HCT116 (cell line): ENCODE measurements around the gene VPS41. TPM values are rescaled to one million over a fixed set of nuclear protein-coding genes. Genes with fewer than 3 reads are reported as not detected.

Source experiments
- ATAC-seq: fragments of 200-7000 bp; cut with Tn5 transposase; 2 replicates; pipeline ENCODE4 v1.9.1; 2020; ENCODE audit warnings: mild to moderate bottlenecking, moderate library complexity
- BruUV-seq: library from RNA; stranded (reverse); fragments of 400-500 nt; replicated peaks from 2 replicates; lab custom pipeline; 2021; lab: Mats Ljungman, UMichigan
- CTCF ChIA-PET: fragments of 300-600 bp; sonication (Branson Sonifier 250); formaldehyde crosslinking; loops from one replicate; lab custom pipeline; 2021; ENCODE audit warnings: antibody characterized with exemption; lab: Charles Lee
- POLR2A ChIA-PET: fragments of 300-600, 350-600 bp; sonication (Branson Sonifier 250); formaldehyde crosslinking; loops from one replicate; lab custom pipeline; 2021; ENCODE audit warnings: antibody characterized with exemption; lab: Charles Lee
- RAD21 ChIA-PET, 2 experiments: fragments of 300-600 bp; sonication (Branson Sonifier 250); formaldehyde crosslinking; loops; one replicate each; lab custom pipeline; 2023; ENCODE audit warnings: low total read pairs in 2 of 2; ENCODE audit not compliant: uncharacterized antibody in 2 of 2, unreplicated experiment in 2 of 2, low non-redundant PET in 1 of 2; lab: Charles Lee
- DNase-seq: peaks from one replicate; pipeline ENCODE4 v3.0.0-alpha.2; 2010; ENCODE audit warnings: low read depth, low spot score
- H2AFZ ChIP-seq: fragments of 200-600 bp; shearing (Covaris generic), sonication (generic); 2 replicates; pipeline ENCODE4 v1.6.1; 2017; ENCODE audit warnings: low read depth, mixed run types, mixed read lengths, antibody characterized with exemption, low read length; ENCODE audit not compliant: poor library complexity, severe bottlenecking
- H3K27ac ChIP-seq: 2 replicates; pipeline ENCODE4 v1.5.1; 2012; ENCODE audit warnings: low read depth, low read length
- H3K27me3 ChIP-seq: fragments of 200-600 bp; sonication (generic); 2 replicates; pipeline ENCODE4 v1.6.1; 2016; ENCODE audit warnings: mixed run types, low read length, mixed read lengths; ENCODE audit not compliant: insufficient read depth
- H3K36me3 ChIP-seq, 2 experiments: fragments of 200-500 bp in 1 of 2; fragments of 200-600 bp in 1 of 2; sonication (Bioruptor generic) in 1 of 2; sonication (generic) in 1 of 2; 2 replicates each; pipeline versions ENCODE4 v1.5.1 to v1.6.1; 2014 to 2016; ENCODE audit warnings: low read length in 2 of 2, inconsistent platforms in 1 of 2, mixed read lengths in 1 of 2, mixed run types in 1 of 2; ENCODE audit not compliant: insufficient read depth in 2 of 2, control insufficient read depth in 1 of 2
- H3K4me1 ChIP-seq, 2 experiments: fragments of 200-600 bp in 1 of 2; sonication (generic) in 1 of 2; 2 replicates each; pipeline versions ENCODE4 v1.5.1 to v1.6.1; 2012 to 2017; ENCODE audit warnings: low read length in 2 of 2, inconsistent platforms in 1 of 2, mild to moderate bottlenecking in 1 of 2, mixed read lengths in 1 of 2, mixed run types in 1 of 2, moderate library complexity in 1 of 2; ENCODE audit not compliant: insufficient read depth in 2 of 2, control insufficient read depth in 1 of 2
- H3K4me2 ChIP-seq: fragments of 200-600 bp; sonication (generic); 2 replicates; pipeline ENCODE4 v1.6.1; 2017; ENCODE audit warnings: mixed run types, low read length, mixed read lengths
- H3K4me3 ChIP-seq, 2 experiments: fragments of 200-600 bp in 1 of 2; sonication (generic) in 1 of 2; replicated peaks in 1 of 2; 2 replicates each; pipeline ENCODE4 v1.5.1; 2011 to 2016; ENCODE audit warnings: low read length in 2 of 2, control low read depth in 1 of 2, low read depth in 1 of 2, mild to moderate bottlenecking in 1 of 2, mixed read lengths in 1 of 2, mixed run types in 1 of 2
- H3K79me2 ChIP-seq: fragments of 200-600 bp; sonication (generic); 2 replicates; pipeline ENCODE4 v1.6.1; 2017; ENCODE audit warnings: mild to moderate bottlenecking, mixed run types, low read length, moderate library complexity, mixed read lengths; ENCODE audit not compliant: insufficient read depth
- H3K9ac ChIP-seq: fragments of 200-600 bp; sonication (generic); 2 replicates; pipeline ENCODE4 v1.6.1; 2016; ENCODE audit warnings: low read length, mixed read lengths
- H3K9me2 ChIP-seq: fragments of 200-600 bp; sonication (generic), shearing (Covaris generic); 2 replicates; pipeline ENCODE4 v1.6.1; 2017; ENCODE audit warnings: mixed run types, mild to moderate bottlenecking, moderate library complexity; ENCODE audit not compliant: insufficient read depth
- H3K9me3 ChIP-seq, 2 experiments: fragments of 200-500 bp in 1 of 2; fragments of 200-600 bp in 1 of 2; sonication (Bioruptor generic) in 1 of 2; sonication (generic) in 1 of 2; 2 replicates each; pipeline ENCODE4 v1.6.1; 2014 to 2017; ENCODE audit warnings: low read length in 2 of 2, mixed read lengths in 2 of 2, inconsistent platforms in 1 of 2, low read depth in 1 of 2, mild to moderate bottlenecking in 1 of 2, mixed run types in 1 of 2, moderate library complexity in 1 of 2; ENCODE audit not compliant: control insufficient read depth in 1 of 2, insufficient read depth in 1 of 2
- H4K20me1 ChIP-seq: fragments of 200-600 bp; sonication (generic), shearing (Covaris generic); 2 replicates; pipeline ENCODE4 v1.6.1; 2017; ENCODE audit warnings: mixed run types, mild to moderate bottlenecking, moderate library complexity; ENCODE audit not compliant: insufficient read depth
- CBX3 ChIP-seq: IDR thresholded peaks from 2 replicates; pipeline ENCODE4 v1.6.1; 2012; ENCODE audit warnings: low read depth
- CEBPB ChIP-seq: IDR thresholded peaks from 2 replicates; pipeline ENCODE4 v1.6.1; 2012; ENCODE audit warnings: low read depth
- EGR1 ChIP-seq: IDR thresholded peaks from 2 replicates; pipeline ENCODE4 v1.6.1; 2012; ENCODE audit warnings: low read depth
- ELF1 ChIP-seq: IDR thresholded peaks from 2 replicates; pipeline ENCODE4 v1.6.1; 2012; ENCODE audit warnings: low read depth, borderline replicate concordance
- JUND ChIP-seq: IDR thresholded peaks from 2 replicates; pipeline ENCODE4 v1.6.1; 2012
- POLR2A ChIP-seq: IDR thresholded peaks from 2 replicates; pipeline ENCODE4 v1.7.0; 2011; ENCODE audit warnings: borderline replicate concordance; ENCODE audit not compliant: insufficient read depth, insufficient read length; ENCODE audit errors: extremely low read depth
- POLR2AphosphoS5 ChIP-seq: IDR thresholded peaks from 2 replicates; pipeline ENCODE4 v1.6.1; 2011; ENCODE audit warnings: mild to moderate bottlenecking, low read depth, low read length, moderate library complexity
- RAD21 ChIP-seq: IDR thresholded peaks from 2 replicates; pipeline ENCODE4 v1.6.1; 2012; ENCODE audit warnings: low read depth, mild to moderate bottlenecking
- REST ChIP-seq: IDR thresholded peaks from 2 replicates; pipeline ENCODE4 v1.6.1; 2012; ENCODE audit warnings: low read depth
- SIN3A ChIP-seq: IDR thresholded peaks from 2 replicates; pipeline ENCODE4 v1.6.1; 2012; ENCODE audit warnings: low read depth
- SP1 ChIP-seq: IDR thresholded peaks from 2 replicates; pipeline ENCODE4 v1.6.1; 2012; ENCODE audit warnings: low read depth
- TCF7L2 ChIP-seq: IDR thresholded peaks from 2 replicates; pipeline ENCODE4 v1.7.0; 2011; ENCODE audit warnings: borderline replicate concordance, inconsistent platforms; ENCODE audit not compliant: insufficient read depth, insufficient read length; ENCODE audit errors: extremely low read depth
- YY1 ChIP-seq: IDR thresholded peaks from 2 replicates; pipeline ENCODE4 v1.6.1; 2011; ENCODE audit warnings: low read length, low read depth, moderate library complexity, mild to moderate bottlenecking; ENCODE audit not compliant: insufficient replicate concordance; ENCODE audit errors: extremely low read depth
- ZFX ChIP-seq: fragments of 450-650 bp; IDR thresholded peaks from 2 replicates; pipeline ENCODE4 v1.6.1; 2017
- intact Hi-C: fragments of 100-400 bp; cut with micrococcal nuclease; formaldehyde crosslinking; loops from 2 replicates; pipeline ENCODE4 v1.10.0; 2022
- total RNA-seq: library from RNA; stranded (reverse); gene quantifications from one replicate; pipeline ENCODE4 v1.2.1, GENCODE V29; 2021; ENCODE audit not compliant: unreplicated experiment
- TF ChIP-seq, protein P1 (sequence below), 3 experiments: fragments of 200-600 bp in 1 of 3; sonication (generic) in 1 of 3; IDR thresholded peaks in 2 of 3; conservative IDR thresholded peaks in 1 of 3; 2 replicates each; pipeline ENCODE4 v1.5.1; 2012 to 2017; ENCODE audit warnings: low read depth in 2 of 3, low read length in 2 of 3, antibody characterized with exemption in 1 of 3, borderline replicate concordance in 1 of 3, control low read depth in 1 of 3, mild to moderate bottlenecking in 1 of 3, mixed read lengths in 1 of 3, mixed run types in 1 of 3, moderate library complexity in 1 of 3; ENCODE audit not compliant: insufficient read depth in 1 of 3
- TF ChIP-seq, protein P2 (sequence below): IDR thresholded peaks from 2 replicates; pipeline ENCODE4 v1.6.1; 2011; ENCODE audit warnings: mild to moderate bottlenecking, low read length, moderate library complexity; ENCODE audit not compliant: insufficient replicate concordance; ENCODE audit errors: extremely low read depth

VPS41 gene
- total RNA-seq, 1 experiment from 2014 or later, result 72.2 TPM

DNA sequence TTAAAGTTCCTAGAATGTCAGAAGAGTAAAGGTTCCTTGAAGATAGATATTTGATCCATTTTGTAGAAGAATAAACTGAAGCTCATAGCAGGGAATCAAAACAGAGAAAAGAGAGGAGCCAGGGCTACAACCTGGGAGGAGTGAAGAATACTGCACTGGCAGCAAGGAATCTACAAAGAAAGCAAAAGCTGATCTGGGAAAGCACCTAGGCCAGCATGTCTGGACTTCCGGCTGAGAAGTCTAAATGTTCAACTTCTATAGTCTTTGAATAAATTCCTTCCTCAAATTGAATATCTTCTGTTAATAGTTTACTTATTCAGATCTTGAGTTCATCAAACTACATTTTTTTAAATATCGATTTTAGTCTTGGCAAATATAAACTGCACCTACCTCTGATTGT lies 78.2 kb downstream of the VPS41 start:
- intact Hi-C loops, result no loop called here
- CTCF ChIA-PET, result no interaction called here

More for the DNA sequence above, 78.2 kb downstream of the VPS41 start:
- Histone ChIP-seq H3K9me2 (no peaks in the 10 kb centered on the region), H3K9me3 (no peaks in the 10 kb centered on the region), H3K4me1 (no peaks in the 10 kb centered on the region), H3K9ac (no peak overlapping the region), H3K79me2 (no peaks in the 10 kb centered on the region), H3K4me2 (no peak overlapping the region), H4K20me1 (no peaks in the 10 kb centered on the region), H3K36me3 (no peaks in the 10 kb centered on the region), H3K27me3 (no peaks in the 10 kb centered on the region), H3K4me3 (no peak overlapping the region), H3K27ac (no peak overlapping the region), H2AFZ (no peak overlapping the region)
- ChIA-PET POLR2A (no interaction called here), RAD21 (no interaction called here)
- BruUV-seq, result no TSS peak
- TF ChIP-seq RAD21, result no peak
- TF ChIP-seq, protein P1, sequence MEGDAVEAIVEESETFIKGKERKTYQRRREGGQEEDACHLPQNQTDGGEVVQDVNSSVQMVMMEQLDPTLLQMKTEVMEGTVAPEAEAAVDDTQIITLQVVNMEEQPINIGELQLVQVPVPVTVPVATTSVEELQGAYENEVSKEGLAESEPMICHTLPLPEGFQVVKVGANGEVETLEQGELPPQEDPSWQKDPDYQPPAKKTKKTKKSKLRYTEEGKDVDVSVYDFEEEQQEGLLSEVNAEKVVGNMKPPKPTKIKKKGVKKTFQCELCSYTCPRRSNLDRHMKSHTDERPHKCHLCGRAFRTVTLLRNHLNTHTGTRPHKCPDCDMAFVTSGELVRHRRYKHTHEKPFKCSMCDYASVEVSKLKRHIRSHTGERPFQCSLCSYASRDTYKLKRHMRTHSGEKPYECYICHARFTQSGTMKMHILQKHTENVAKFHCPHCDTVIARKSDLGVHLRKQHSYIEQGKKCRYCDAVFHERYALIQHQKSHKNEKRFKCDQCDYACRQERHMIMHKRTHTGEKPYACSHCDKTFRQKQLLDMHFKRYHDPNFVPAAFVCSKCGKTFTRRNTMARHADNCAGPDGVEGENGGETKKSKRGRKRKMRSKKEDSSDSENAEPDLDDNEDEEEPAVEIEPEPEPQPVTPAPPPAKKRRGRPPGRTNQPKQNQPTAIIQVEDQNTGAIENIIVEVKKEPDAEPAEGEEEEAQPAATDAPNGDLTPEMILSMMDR (IDR thresholded peaks at IDR 0.05 in 2 of 3, conservative IDR thresholded peaks at IDR 0.05 in 1 of 3; ENCODE audit: borderline replicate concordance in 1 of 3, insufficient read depth in 1 of 3, low read depth in 2 of 3, low read length in 2 of 3), result no peak
- TF ChIP-seq, protein P2, sequence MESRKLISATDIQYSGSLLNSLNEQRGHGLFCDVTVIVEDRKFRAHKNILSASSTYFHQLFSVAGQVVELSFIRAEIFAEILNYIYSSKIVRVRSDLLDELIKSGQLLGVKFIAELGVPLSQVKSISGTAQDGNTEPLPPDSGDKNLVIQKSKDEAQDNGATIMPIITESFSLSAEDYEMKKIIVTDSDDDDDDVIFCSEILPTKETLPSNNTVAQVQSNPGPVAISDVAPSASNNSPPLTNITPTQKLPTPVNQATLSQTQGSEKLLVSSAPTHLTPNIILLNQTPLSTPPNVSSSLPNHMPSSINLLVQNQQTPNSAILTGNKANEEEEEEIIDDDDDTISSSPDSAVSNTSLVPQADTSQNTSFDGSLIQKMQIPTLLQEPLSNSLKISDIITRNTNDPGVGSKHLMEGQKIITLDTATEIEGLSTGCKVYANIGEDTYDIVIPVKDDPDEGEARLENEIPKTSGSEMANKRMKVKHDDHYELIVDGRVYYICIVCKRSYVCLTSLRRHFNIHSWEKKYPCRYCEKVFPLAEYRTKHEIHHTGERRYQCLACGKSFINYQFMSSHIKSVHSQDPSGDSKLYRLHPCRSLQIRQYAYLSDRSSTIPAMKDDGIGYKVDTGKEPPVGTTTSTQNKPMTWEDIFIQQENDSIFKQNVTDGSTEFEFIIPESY, result no peak
- TF ChIP-seq SP1, result no peak
- TF ChIP-seq CBX3, result no peak
- no peak for TF ChIP-seq CEBPB
- no peak for TF ChIP-seq ZFX
- no peak for TF ChIP-seq EGR1
- no peak for TF ChIP-seq TCF7L2
- no peak for TF ChIP-seq JUND
- no peak for TF ChIP-seq ELF1
- no peak for TF ChIP-seq REST
- TF ChIP-seq SIN3A, result no peak
- TF ChIP-seq POLR2A, result no peak
- TF ChIP-seq POLR2AphosphoS5, result no peak
- no peak for TF ChIP-seq YY1
- ATAC-seq (no peak), DNase-seq (no peak)
